Smooth muscle cell of the umbilical artery (primary cell): Measurements from ENCODE around the gene AMBN. TPM values are rescaled to one million over a fixed set of nuclear protein-coding genes. Genes with fewer than 3 reads are reported as not detected.

Experiments used
- total RNA-seq: library from RNA; depleted of rRNA; stranded (reverse); fragments of >200 nt; gene quantifications from 2 replicates; pipeline ENCODE4 v1.2.3, GENCODE V29; 2014

The AMBN gene
- not detected in 2 replicates for total RNA-seq

GRCh38 chr4:70591955-70592582 is at the start of gene AMBN:
Gene AMBN, plus strand, starts transcription at chr4:70592256. Its CDS starts 103 bp downstream, at chr4:70592359.

GRCh38 chr4:70628444-70628843 is 36.4 kb downstream of the AMBN start, which contains the start of gene ENAM:
Gene ENAM, plus strand, starts transcription at chr4:70628744. Its CDS starts 757 bp downstream, at chr4:70629501.

Other genes with a start within 250 kb of the AMBN start
- gene SMR3A, start 231.5 kb upstream of the AMBN start, total RNA-seq: not detected in 2 replicates
- gene SMR3B, start 209.1 kb upstream of the AMBN start, total RNA-seq: not detected in 2 replicates
- not detected in 2 replicates for gene OPRPN, start 194.3 kb upstream of the AMBN start, total RNA-seq
- not detected in 2 replicates for gene MUC7, start 120.1 kb upstream of the AMBN start, total RNA-seq
- gene AMTN, start 73.7 kb upstream of the AMBN start, total RNA-seq: not detected in 2 replicates
- gene ENAM, start 36.5 kb downstream of the AMBN start, total RNA-seq: not detected in 2 replicates
- 1.2 TPM in 1 of 2 replicates, not detected in the other for gene JCHAIN, start 74.3 kb downstream of the AMBN start, total RNA-seq
- gene UTP3, start 96.3 kb downstream of the AMBN start, total RNA-seq: 21.7 and 27.9 TPM in 2 replicates
- gene RUFY3, start 129.7 kb downstream of the AMBN start, total RNA-seq: 69.7 and 87.0 TPM in 2 replicates
- 92.9 and 148 TPM in 2 replicates for gene GRSF1, start 247.6 kb downstream of the AMBN start, total RNA-seq